OCI-LY3 (cell line): ENCODE data around the gene IPPK.

Source experiments
- EZH2phosphoT487 ChIP-seq: fragments of 200-600 bp; shearing (Covaris generic); IDR thresholded peaks from 2 replicates; pipeline ENCODE4 v1.6.1; 2018; ENCODE audit warnings: antibody characterized with exemption, mixed run types, low read depth
- TF ChIP-seq, protein P1 (sequence below): fragments of 200-600, 300-600 bp; sonication (generic); IDR thresholded peaks from 2 replicates; pipeline ENCODE4 v1.5.1; 2014; ENCODE audit warnings: antibody characterized with exemption, low read length, low read depth

DNA sequence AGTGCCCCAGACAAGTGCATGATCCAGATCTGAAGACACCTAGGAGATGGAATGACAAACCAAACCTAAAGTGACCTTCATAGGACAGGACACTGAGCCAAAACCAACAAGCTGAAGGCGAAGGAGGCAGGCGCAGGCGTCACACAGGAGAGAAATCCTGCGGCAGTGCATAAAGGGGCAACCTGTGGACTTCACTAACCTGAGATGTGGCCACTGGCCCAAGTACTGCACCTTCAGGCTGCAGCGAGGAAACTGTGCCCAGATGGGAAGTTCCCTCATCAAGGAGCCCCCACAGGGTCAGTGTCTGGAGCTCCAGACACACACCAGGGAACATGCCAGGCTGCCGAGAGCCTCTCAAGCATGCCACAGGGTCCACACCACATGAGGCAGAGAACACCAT is 3.7 kb downstream of the IPPK start:
- TF ChIP-seq, protein P1, sequence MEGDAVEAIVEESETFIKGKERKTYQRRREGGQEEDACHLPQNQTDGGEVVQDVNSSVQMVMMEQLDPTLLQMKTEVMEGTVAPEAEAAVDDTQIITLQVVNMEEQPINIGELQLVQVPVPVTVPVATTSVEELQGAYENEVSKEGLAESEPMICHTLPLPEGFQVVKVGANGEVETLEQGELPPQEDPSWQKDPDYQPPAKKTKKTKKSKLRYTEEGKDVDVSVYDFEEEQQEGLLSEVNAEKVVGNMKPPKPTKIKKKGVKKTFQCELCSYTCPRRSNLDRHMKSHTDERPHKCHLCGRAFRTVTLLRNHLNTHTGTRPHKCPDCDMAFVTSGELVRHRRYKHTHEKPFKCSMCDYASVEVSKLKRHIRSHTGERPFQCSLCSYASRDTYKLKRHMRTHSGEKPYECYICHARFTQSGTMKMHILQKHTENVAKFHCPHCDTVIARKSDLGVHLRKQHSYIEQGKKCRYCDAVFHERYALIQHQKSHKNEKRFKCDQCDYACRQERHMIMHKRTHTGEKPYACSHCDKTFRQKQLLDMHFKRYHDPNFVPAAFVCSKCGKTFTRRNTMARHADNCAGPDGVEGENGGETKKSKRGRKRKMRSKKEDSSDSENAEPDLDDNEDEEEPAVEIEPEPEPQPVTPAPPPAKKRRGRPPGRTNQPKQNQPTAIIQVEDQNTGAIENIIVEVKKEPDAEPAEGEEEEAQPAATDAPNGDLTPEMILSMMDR, result no peak
- no peak for TF ChIP-seq EZH2phosphoT487
